ENCODE measurements around the gene OGFR.
A peak's percentile ranks its signal among the peaks of the same experiment; 100 is the strongest.

Gene OGFR

GRCh38 chr20:62822239-62822787 lies 17.7 kb downstream of the OGFR start:
- no peak for DNase-seq
- TF ChIP-seq GATA1 (IDR thresholded peaks at IDR 0.05; ENCODE audit: low read depth, low read length) (no peak), POLR2A (IDR thresholded peaks at IDR 0.05; ENCODE audit: low read length) (no peak)

GRCh38 chr20:62822788-62823651 lies 18.4 kb downstream of the OGFR start:
- peak; percentile 85 to 87 for DNase-seq
- TF ChIP-seq POLR2A (IDR thresholded peaks at IDR 0.05; ENCODE audit: low read length) (no peak), GATA1 (IDR thresholded peaks at IDR 0.05; ENCODE audit: low read depth, low read length) (no peak)

DNA sequence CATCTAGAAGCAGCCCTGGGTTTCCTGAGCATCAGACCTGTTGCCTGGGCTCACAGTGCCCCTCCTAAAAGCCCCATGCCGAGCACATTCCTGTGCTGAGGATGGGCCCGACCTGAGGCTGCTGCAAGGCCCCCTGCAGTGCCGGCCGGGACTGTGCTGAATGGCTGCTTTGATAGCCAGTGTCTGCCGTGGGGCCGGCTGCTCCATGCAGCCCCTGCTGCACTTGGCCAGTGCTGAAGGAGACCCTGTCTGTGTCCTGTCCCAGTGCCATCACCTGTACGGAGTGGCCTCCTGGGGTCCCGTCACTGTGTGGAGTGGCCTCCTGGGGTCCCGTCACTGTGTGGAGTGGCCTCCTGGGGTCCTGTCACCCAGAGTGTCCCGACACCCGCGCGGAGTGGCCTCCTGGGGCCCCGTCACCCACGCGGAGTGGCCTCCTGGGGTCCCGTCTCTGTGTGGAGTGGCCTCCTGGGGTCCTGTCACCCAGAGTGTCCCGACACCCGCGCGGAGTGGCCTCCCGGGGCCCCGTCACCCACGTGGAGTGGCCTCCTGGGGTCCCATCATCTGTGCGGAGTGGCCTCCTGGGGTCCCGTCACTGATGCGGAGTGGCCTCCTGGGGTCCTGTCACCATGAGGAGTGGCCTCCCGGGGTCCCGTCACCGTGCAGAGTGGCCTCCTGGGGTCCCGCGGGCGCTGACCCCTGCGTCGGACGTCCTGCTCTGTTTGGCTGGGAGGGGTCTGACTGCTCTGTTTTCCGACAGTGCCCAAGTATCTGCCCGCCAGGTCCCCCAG lies 19.2 kb downstream of the OGFR start:
- no peak for TF ChIP-seq POLR2A (IDR thresholded peaks at IDR 0.05; ENCODE audit: low read length)
- TF ChIP-seq GATA1 (IDR thresholded peaks at IDR 0.05; ENCODE audit: low read depth, low read length): no peak

GRCh38 chr20:62824476-62825332 lies 20.1 kb downstream of the OGFR start:
- TF ChIP-seq POLR2A (IDR thresholded peaks at IDR 0.05; ENCODE audit: low read length): no peak
- no peak for TF ChIP-seq GATA1 (IDR thresholded peaks at IDR 0.05; ENCODE audit: low read depth, low read length)
- peak; percentile 36 to 49 for DNase-seq

More for the DNA sequence above, 19.2 kb downstream of the OGFR start:
- DNase-seq: no peak

- TF ChIP-seq POLR2A (IDR thresholded peaks at IDR 0.05; ENCODE audit: low read length) (no peak), GATA1 (IDR thresholded peaks at IDR 0.05; ENCODE audit: low read depth, low read length) (no peak)
- no peak for DNase-seq
Observed at GRCh38 chr20:62825333-62825985, 20.8 kb downstream of the OGFR start.

- TF ChIP-seq POLR2A (IDR thresholded peaks at IDR 0.05; ENCODE audit: low read length) (no peak), GATA1 (IDR thresholded peaks at IDR 0.05; ENCODE audit: low read depth, low read length) (no peak)
- no peak for DNase-seq
Observed at GRCh38 chr20:62825986-62826645, 21.5 kb downstream of the OGFR start.

- TF ChIP-seq POLR2A (IDR thresholded peaks at IDR 0.05; ENCODE audit: low read length) (no peak), GATA1 (IDR thresholded peaks at IDR 0.05; ENCODE audit: low read depth, low read length) (no peak)
- DNase-seq: no peak
Observed at GRCh38 chr20:62826646-62827310, 22.1 kb downstream of the OGFR start.

- no peak for DNase-seq
- no peak for TF ChIP-seq GATA1 (IDR thresholded peaks at IDR 0.05; ENCODE audit: low read depth, low read length)
- no peak for TF ChIP-seq POLR2A (IDR thresholded peaks at IDR 0.05; ENCODE audit: low read length)
Observed at GRCh38 chr20:62827311-62828038, 22.8 kb downstream of the OGFR start.

GRCh38 chr20:62828051-62828450 lies 23.4 kb downstream of the OGFR start:
- no peak for TF ChIP-seq GATA1 (IDR thresholded peaks at IDR 0.05; ENCODE audit: low read depth, low read length)
- no peak for TF ChIP-seq POLR2A (IDR thresholded peaks at IDR 0.05; ENCODE audit: low read length)
- no peak for DNase-seq

DNA sequence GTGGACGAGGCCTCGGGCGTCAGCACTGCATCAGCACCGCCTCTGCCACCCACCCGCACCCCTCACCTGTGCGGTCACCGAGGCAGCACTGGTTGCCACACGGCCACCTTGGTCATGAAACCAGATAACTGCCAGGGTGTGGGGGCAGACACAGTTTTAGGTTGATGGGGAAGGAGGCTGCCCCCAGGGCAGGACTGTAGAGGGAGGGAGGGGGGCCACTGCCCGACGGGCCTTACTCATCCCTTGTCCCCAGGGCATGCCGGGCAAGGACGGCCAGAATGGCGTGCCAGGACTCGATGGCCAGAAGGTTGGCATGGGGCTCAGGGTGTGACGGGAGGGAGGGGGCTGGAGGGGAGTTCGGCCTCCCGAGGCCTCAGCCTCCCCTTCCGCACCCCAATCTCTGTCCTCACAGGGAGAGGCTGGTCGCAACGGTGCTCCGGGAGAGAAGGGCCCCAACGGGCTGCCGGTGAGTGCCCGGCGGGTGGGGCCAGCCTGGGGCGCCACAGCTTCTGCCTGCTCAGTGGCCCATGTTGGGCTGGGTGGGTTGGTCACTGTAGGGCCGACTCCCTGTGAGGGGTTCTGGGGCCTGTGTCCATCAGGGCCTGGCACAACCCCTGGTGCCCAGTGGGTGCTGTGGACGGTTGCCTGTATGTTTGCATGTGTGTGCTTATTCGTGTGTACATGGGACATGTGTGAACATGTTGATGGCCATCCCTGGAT lies 24.0 kb downstream of the OGFR start:
- TF ChIP-seq POLR2A (IDR thresholded peaks at IDR 0.05; ENCODE audit: low read length) (no peak), GATA1 (IDR thresholded peaks at IDR 0.05; ENCODE audit: low read depth, low read length) (no peak)
- DNase-seq: no peak

Data from erythroblast (primary cell).